Measurements from ENCODE around the gene ADH1A.

Gene ADH1A

DNA sequence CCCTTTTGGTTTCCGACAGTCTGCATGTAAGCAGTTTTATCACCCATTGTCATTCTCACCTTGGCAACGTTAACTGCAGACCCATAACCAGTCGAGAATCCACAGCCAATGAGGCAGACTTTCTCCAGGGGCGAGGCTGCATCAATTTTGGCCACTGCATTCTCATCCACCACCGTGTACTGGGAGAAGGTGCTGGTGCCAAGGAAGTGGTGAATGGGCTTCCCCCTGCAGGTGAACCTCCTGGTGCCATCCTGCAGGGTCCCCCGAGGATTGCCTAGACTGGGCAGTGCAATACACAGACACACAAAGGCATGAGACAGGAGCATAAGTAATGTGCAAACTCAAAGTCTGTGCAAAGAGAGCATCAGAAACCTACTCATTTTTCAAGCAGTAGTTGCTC lies 25.1 kb upstream of the ADH1A start:
- no CpG with 5 or more reads among the region's 6 CpGs for WGBS (ENCODE audit: extremely low coverage, insufficient coverage, insufficient read length)
- no peak overlapping the region for H3K4me3 ChIP-seq (ENCODE audit: low read depth, low read length)
- H4K12ac ChIP-seq (ENCODE audit: low read depth, low read length), result no peak overlapping the region
- H3K79me2 ChIP-seq (ENCODE audit: control insufficient read depth, insufficient read depth, low read length, poor library complexity), result no peaks in the 10 kb centered on the region
- no peak overlapping the region for H3K4me2 ChIP-seq (ENCODE audit: low read length)
- H3K9ac ChIP-seq (ENCODE audit: low read length), result no peak overlapping the region
- no peak overlapping the region for H3K18ac ChIP-seq (ENCODE audit: low read length)
- no peaks in the 10 kb centered on the region for H3K9me3 ChIP-seq (ENCODE audit: insufficient read depth, low read depth, low read length)
- no peak overlapping the region for H4K91ac ChIP-seq (ENCODE audit: low read depth, low read length)
- no peak overlapping the region for H2BK120ac ChIP-seq (ENCODE audit: insufficient read depth, low read length, poor library complexity)
- H3K27me3 ChIP-seq (ENCODE audit: insufficient read depth, low read length), result no peaks in the 10 kb centered on the region
- no peak overlapping the region for H3K4ac ChIP-seq (ENCODE audit: low read depth, low read length)
- no peak overlapping the region for H3K14ac ChIP-seq (ENCODE audit: low read length)
- H2BK12ac ChIP-seq (ENCODE audit: low read length), result no peak overlapping the region
- H3K79me1 ChIP-seq (ENCODE audit: low read length), result no peaks in the 10 kb centered on the region
- H3K36me3 ChIP-seq (ENCODE audit: control insufficient read depth in 1 of 2, insufficient read depth in 2 of 2, low read length in 2 of 2), result no peaks in the 10 kb centered on the region
- H3K27ac ChIP-seq (ENCODE audit: low read depth, low read length), result no peak overlapping the region
- no peak overlapping the region for H2AFZ ChIP-seq (ENCODE audit: insufficient read depth, low read length, poor library complexity)
- no peak overlapping the region for H3K23ac ChIP-seq (ENCODE audit: low read length)
- H2AK5ac ChIP-seq (ENCODE audit: low read length), result no peak overlapping the region
- H2BK5ac ChIP-seq (ENCODE audit: low read depth, low read length, poor library complexity), result no peak overlapping the region
- H4K8ac ChIP-seq (ENCODE audit: low read depth, low read length), result no peak overlapping the region
- no peak for DNase-seq
- no peaks in the 10 kb centered on the region for H3K4me1 ChIP-seq (ENCODE audit: control insufficient read depth in 1 of 2, insufficient read depth in 2 of 2, low read length in 2 of 2)

GRCh38 chr4:99314211-99314610 lies 23.4 kb upstream of the ADH1A start:
- H3K4me1 ChIP-seq (ENCODE audit: control insufficient read depth in 1 of 2, insufficient read depth in 2 of 2, low read length in 2 of 2), result no peaks in the 10 kb centered on the region
- no peak overlapping the region for H3K4ac ChIP-seq (ENCODE audit: low read depth, low read length)
- no peak overlapping the region for H3K4me2 ChIP-seq (ENCODE audit: low read length)
- H3K23ac ChIP-seq (ENCODE audit: low read length), result no peak overlapping the region
- no peak overlapping the region for H2BK5ac ChIP-seq (ENCODE audit: low read depth, low read length, poor library complexity)
- H4K91ac ChIP-seq (ENCODE audit: low read depth, low read length), result no peak overlapping the region
- H3K9me3 ChIP-seq (ENCODE audit: insufficient read depth, low read depth, low read length), result no peaks in the 10 kb centered on the region
- H3K36me3 ChIP-seq (ENCODE audit: control insufficient read depth in 1 of 2, insufficient read depth in 2 of 2, low read length in 2 of 2), result no peaks in the 10 kb centered on the region
- WGBS (ENCODE audit: extremely low coverage, insufficient coverage, insufficient read length), result no CpG with 5 or more reads among the region's 1 CpG
- H2BK12ac ChIP-seq (ENCODE audit: low read length), result no peak overlapping the region
- H3K27ac ChIP-seq (ENCODE audit: low read depth, low read length), result no peak overlapping the region
- H3K27me3 ChIP-seq (ENCODE audit: insufficient read depth, low read length), result no peaks in the 10 kb centered on the region
- no peak overlapping the region for H4K12ac ChIP-seq (ENCODE audit: low read depth, low read length)
- no peak overlapping the region for H3K14ac ChIP-seq (ENCODE audit: low read length)
- H3K79me1 ChIP-seq (ENCODE audit: low read length), result no peaks in the 10 kb centered on the region
- H3K4me3 ChIP-seq (ENCODE audit: low read depth, low read length), result no peak overlapping the region
- DNase-seq, result no peak
- no peak overlapping the region for H2AK5ac ChIP-seq (ENCODE audit: low read length)
- H3K18ac ChIP-seq (ENCODE audit: low read length), result no peak overlapping the region
- H4K8ac ChIP-seq (ENCODE audit: low read depth, low read length), result no peak overlapping the region
- no peak overlapping the region for H2AFZ ChIP-seq (ENCODE audit: insufficient read depth, low read length, poor library complexity)
- H3K9ac ChIP-seq (ENCODE audit: low read length), result no peak overlapping the region
- H2BK120ac ChIP-seq (ENCODE audit: insufficient read depth, low read length, poor library complexity), result no peak overlapping the region
- H3K79me2 ChIP-seq (ENCODE audit: control insufficient read depth, insufficient read depth, low read length, poor library complexity), result no peaks in the 10 kb centered on the region

DNA sequence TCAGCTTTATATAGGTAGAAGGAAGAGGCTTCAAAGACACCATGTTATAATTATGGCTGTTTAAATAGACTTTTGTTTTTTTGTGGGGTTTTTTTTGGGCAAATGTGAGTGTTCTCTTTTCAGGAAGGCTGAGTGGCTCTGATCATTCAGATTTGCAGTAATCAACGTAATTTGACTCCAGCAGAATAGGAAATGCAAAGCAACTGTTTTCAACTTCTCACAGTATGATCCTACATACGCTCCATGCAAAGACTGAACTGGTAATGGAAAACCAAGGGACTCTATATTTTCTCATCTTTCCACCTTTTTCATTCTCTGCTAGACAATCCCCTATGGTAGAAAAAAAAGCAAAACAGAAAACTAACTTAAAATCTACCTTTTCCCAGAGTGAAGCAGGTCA lies 19.6 kb upstream of the ADH1A start:
- Histone ChIP-seq H2BK120ac (ENCODE audit: insufficient read depth, low read length, poor library complexity) (no peak overlapping the region), H3K4me1 (ENCODE audit: control insufficient read depth in 1 of 2, insufficient read depth in 2 of 2, low read length in 2 of 2) (no peaks in the 10 kb centered on the region), H3K36me3 (ENCODE audit: control insufficient read depth in 1 of 2, insufficient read depth in 2 of 2, low read length in 2 of 2) (no peaks in the 10 kb centered on the region), H2BK5ac (ENCODE audit: low read depth, low read length, poor library complexity) (no peak overlapping the region), H3K4ac (ENCODE audit: low read depth, low read length) (no peak overlapping the region), H3K18ac (ENCODE audit: low read length) (no peak overlapping the region), H2AFZ (ENCODE audit: insufficient read depth, low read length, poor library complexity) (no peak overlapping the region), H3K79me2 (ENCODE audit: control insufficient read depth, insufficient read depth, low read length, poor library complexity) (no peaks in the 10 kb centered on the region), H3K9me3 (ENCODE audit: insufficient read depth, low read depth, low read length) (no peaks in the 10 kb centered on the region), H3K79me1 (ENCODE audit: low read length) (no peaks in the 10 kb centered on the region), H2AK5ac (ENCODE audit: low read length) (no peak overlapping the region), H4K12ac (ENCODE audit: low read depth, low read length) (no peak overlapping the region), H3K14ac (ENCODE audit: low read length) (no peak overlapping the region), H3K9ac (ENCODE audit: low read length) (no peak overlapping the region), H3K4me2 (ENCODE audit: low read length) (no peak overlapping the region), H3K23ac (ENCODE audit: low read length) (no peak overlapping the region), H4K91ac (ENCODE audit: low read depth, low read length) (no peak overlapping the region), H3K27ac (ENCODE audit: low read depth, low read length) (no peak overlapping the region), H3K4me3 (ENCODE audit: low read depth, low read length) (no peak overlapping the region), H3K27me3 (ENCODE audit: insufficient read depth, low read length) (no peaks in the 10 kb centered on the region), H2BK12ac (ENCODE audit: low read length) (no peak overlapping the region), H4K8ac (ENCODE audit: low read depth, low read length) (no peak overlapping the region)
- DNase-seq, result no peak
- no CpG with 5 or more reads among the region's 2 CpGs for WGBS (ENCODE audit: extremely low coverage, insufficient coverage, insufficient read length)

DNA sequence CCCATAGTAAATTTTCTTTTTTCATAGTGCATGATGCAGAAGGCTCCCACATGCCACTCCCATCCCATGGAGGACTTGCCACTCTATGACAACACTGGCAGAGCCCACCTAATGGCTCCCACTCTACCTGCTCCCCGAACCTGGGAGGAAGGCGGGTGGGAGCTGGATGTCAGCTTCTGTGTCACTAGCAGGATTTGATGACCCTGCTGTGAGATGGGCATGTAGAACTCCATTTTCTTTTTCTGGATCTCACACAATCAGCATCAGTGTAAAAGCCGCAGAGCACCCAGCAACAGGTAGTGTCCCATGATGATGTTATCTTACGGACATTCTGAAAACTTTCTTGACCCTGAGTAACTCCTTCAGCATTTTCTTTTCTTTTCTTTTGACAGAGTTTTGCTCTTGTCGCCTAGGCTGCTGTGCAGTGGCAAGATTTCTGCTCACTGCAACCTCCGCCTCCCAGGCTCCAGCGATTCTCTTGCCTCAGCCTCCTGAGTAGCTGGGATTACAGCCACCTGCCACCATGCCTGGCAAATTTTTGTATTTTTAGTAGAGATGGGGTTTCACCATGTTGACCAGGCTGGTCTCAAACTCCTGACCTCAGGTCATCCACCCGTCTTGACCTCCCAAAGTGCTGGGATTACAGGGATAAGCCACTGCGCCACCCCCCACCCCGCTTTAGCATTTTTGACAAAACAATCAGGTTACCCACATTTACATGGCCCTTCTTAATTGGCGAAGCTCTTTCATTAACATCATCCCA lies 15.0 kb upstream of the ADH1A start:
- Histone ChIP-seq H3K4me3 (ENCODE audit: low read depth, low read length) (no peak overlapping the region), H3K27ac (ENCODE audit: low read depth, low read length) (no peak overlapping the region), H4K8ac (ENCODE audit: low read depth, low read length) (no peak overlapping the region), H2BK5ac (ENCODE audit: low read depth, low read length, poor library complexity) (no peak overlapping the region), H3K23ac (ENCODE audit: low read length) (no peak overlapping the region), H4K91ac (ENCODE audit: low read depth, low read length) (no peak overlapping the region), H3K4ac (ENCODE audit: low read depth, low read length) (no peak overlapping the region), H3K14ac (ENCODE audit: low read length) (no peak overlapping the region), H3K18ac (ENCODE audit: low read length) (no peak overlapping the region), H3K79me1 (ENCODE audit: low read length) (no peaks in the 10 kb centered on the region), H4K12ac (ENCODE audit: low read depth, low read length) (no peak overlapping the region), H3K27me3 (ENCODE audit: insufficient read depth, low read length) (no peaks in the 10 kb centered on the region), H3K36me3 (ENCODE audit: control insufficient read depth in 1 of 2, insufficient read depth in 2 of 2, low read length in 2 of 2) (no peaks in the 10 kb centered on the region), H3K9me3 (ENCODE audit: insufficient read depth, low read depth, low read length) (no peaks in the 10 kb centered on the region), H3K4me1 (ENCODE audit: control insufficient read depth in 1 of 2, insufficient read depth in 2 of 2, low read length in 2 of 2) (no peaks in the 10 kb centered on the region), H2AFZ (ENCODE audit: insufficient read depth, low read length, poor library complexity) (no peak overlapping the region), H3K79me2 (ENCODE audit: control insufficient read depth, insufficient read depth, low read length, poor library complexity) (no peaks in the 10 kb centered on the region), H2BK12ac (ENCODE audit: low read length) (no peak overlapping the region), H2AK5ac (ENCODE audit: low read length) (no peak overlapping the region), H3K9ac (ENCODE audit: low read length) (no peak overlapping the region), H2BK120ac (ENCODE audit: insufficient read depth, low read length, poor library complexity) (no peak overlapping the region), H3K4me2 (ENCODE audit: low read length) (no peak overlapping the region)
- no CpG with 5 or more reads among the region's 11 CpGs for WGBS (ENCODE audit: extremely low coverage, insufficient coverage, insufficient read length)
- no peak for DNase-seq

Measured in trophoblast cell (in vitro differentiated cells and primary cell).